B cell (primary cell): ENCODE results near the gene NINL. TPM values are rescaled to one million over a fixed set of nuclear protein-coding genes. Genes with fewer than 3 reads are reported as not detected.

Experiments
- ATAC-seq: fragments of 200-7000 bp; cut with Tn5 transposase; one replicate; pipeline ENCODE4 v1.10.0; 2021; ENCODE audit warnings: low read depth, mild to moderate bottlenecking, moderate number of reproducible peaks, moderate library complexity
- CTCF ChIA-PET: fragments of 350-600 bp; sonication (Branson Sonifier 250); formaldehyde crosslinking; loops from one replicate; lab custom pipeline; 2021; ENCODE audit warnings: antibody characterized with exemption, inconsistent platforms; lab: Charles Lee
- POLR2A ChIA-PET: fragments of 350-600 bp; sonication (Branson Sonifier 250); formaldehyde crosslinking; loops from one replicate; lab custom pipeline; 2021; ENCODE audit warnings: antibody characterized with exemption; lab: Charles Lee
- DNase-seq: peaks from one replicate; pipeline ENCODE4 v3.0.0; 2013
- H2AFZ ChIP-seq: 2 replicates; pipeline ENCODE4 v1.6.1; 2012; ENCODE audit warnings: mild to moderate bottlenecking, low read depth, low read length; ENCODE audit not compliant: insufficient read depth, poor library complexity, severe bottlenecking
- H3K27ac ChIP-seq, 2 donors: 1 replicate in 1 of 2; 2 replicates in 1 of 2; pipeline ENCODE4 v1.5.1; 2012 to 2013; ENCODE audit warnings: low read length in 2 of 2, mild to moderate bottlenecking in 2 of 2, moderate library complexity in 1 of 2
- H3K27me3 ChIP-seq, 4 experiments: fragments of 200-600 bp in 1 of 4; sonication (generic) in 1 of 4; replicated peaks in 1 of 4; 1 replicate in 2 of 4; 2 replicates in 2 of 4; pipeline versions ENCODE4 v1.6.1 to v1.7.0; 2013 to 2016; ENCODE audit warnings: low read length in 3 of 4, mild to moderate bottlenecking in 2 of 4, mixed read lengths in 1 of 4, moderate library complexity in 1 of 4; ENCODE audit not compliant: insufficient read depth in 4 of 4, control insufficient read depth in 3 of 4; ENCODE audit errors: control extremely low read depth in 1 of 4
- H3K36me3 ChIP-seq, 2 experiments: replicated peaks in 1 of 2; 1 replicate in 1 of 2; 2 replicates in 1 of 2; pipeline versions ENCODE4 v1.6.1 to v1.7.1; 2013; ENCODE audit warnings: low read length in 1 of 2; ENCODE audit not compliant: insufficient read depth in 2 of 2, control insufficient read depth in 1 of 2; ENCODE audit errors: control extremely low read depth in 1 of 2, extremely low read depth in 1 of 2
- H3K4me1 ChIP-seq, 2 donors: fragments of 200-600 bp in 1 of 2; sonication (generic) in 1 of 2; 1 replicate in 1 of 2; 2 replicates in 1 of 2; pipeline versions ENCODE4 v1.5.1 to v1.6.1; 2013 to 2017; ENCODE audit warnings: low read length in 2 of 2; ENCODE audit not compliant: control insufficient read depth in 2 of 2, insufficient read depth in 2 of 2
- H3K4me2 ChIP-seq: replicated peaks from 2 replicates; pipeline ENCODE3; 2012; ENCODE audit warnings: mild to moderate bottlenecking, low read depth, low read length; ENCODE audit not compliant: poor library complexity, severe bottlenecking
- H3K4me3 ChIP-seq, 5 experiments: fragments of 200-600 bp in 1 of 5; sonication (generic) in 1 of 5; 1 replicate in 3 of 5; 2 replicates in 2 of 5; pipeline versions ENCODE4 v1.5.1 to v1.7.0; 2011 to 2016; ENCODE audit warnings: low read length in 4 of 5, mild to moderate bottlenecking in 4 of 5, low read depth in 2 of 5, control low read depth in 1 of 5, moderate library complexity in 1 of 5; ENCODE audit not compliant: insufficient read depth in 1 of 5; ENCODE audit errors: control extremely low read depth in 1 of 5, extremely low read depth in 1 of 5
- H3K79me2 ChIP-seq: fragments of 200-600 bp; sonication (generic); one replicate; pipeline ENCODE4 v1.6.0; 2016; ENCODE audit warnings: low read length; ENCODE audit not compliant: control insufficient read depth, insufficient read depth
- H3K9ac ChIP-seq: fragments of 200-600 bp; sonication (generic); 2 replicates; pipeline ENCODE4 v1.6.1; 2017; ENCODE audit warnings: mild to moderate bottlenecking, low read length, moderate library complexity
- H3K9me3 ChIP-seq, 3 donors: one replicate each; pipeline versions ENCODE4 v1.6.1 to v1.7.1; 2013; ENCODE audit warnings: low read length in 2 of 3; ENCODE audit not compliant: control insufficient read depth in 2 of 3, insufficient read depth in 1 of 3; ENCODE audit errors: control extremely low read depth in 1 of 3
- H4K20me1 ChIP-seq: 2 replicates; pipeline ENCODE4 v1.6.0; 2012; ENCODE audit warnings: mild to moderate bottlenecking, low read length; ENCODE audit not compliant: insufficient read depth, control insufficient read depth, poor library complexity, severe bottlenecking
- H3K27ac Mint-ChIP-seq: one replicate; pipeline ENCODE4 v1.8.0; 2021; ENCODE audit warnings: mixed read lengths
- H3K27me3 Mint-ChIP-seq: one replicate; pipeline ENCODE4 v1.8.0; 2021; ENCODE audit warnings: mixed read lengths
- H3K4me1 Mint-ChIP-seq: one replicate; pipeline ENCODE4 v1.8.0; 2021; ENCODE audit warnings: mixed read lengths
- H3K4me3 Mint-ChIP-seq: one replicate; pipeline ENCODE4 v1.8.0; 2021; ENCODE audit warnings: mixed read lengths
- H3K9me3 Mint-ChIP-seq: one replicate; pipeline ENCODE4 v1.8.0; 2022; ENCODE audit warnings: mixed read lengths; ENCODE audit not compliant: insufficient read depth
- CTCF ChIP-seq: fragments of 200-600 bp; IDR thresholded peaks from one replicate; pipeline ENCODE4 v1.8.0; 2022; ENCODE audit warnings: antibody characterized with exemption, mild to moderate bottlenecking
- EZH2 ChIP-seq: IDR thresholded peaks from 2 replicates; pipeline ENCODE4 v1.6.1; 2012; ENCODE audit warnings: borderline replicate concordance, low read depth, mild to moderate bottlenecking, moderate library complexity, low read length; ENCODE audit not compliant: insufficient read depth, poor library complexity, severe bottlenecking
- WGBS: methylation state at CpG from one replicate; pipeline ENCODE4 v1.1.5; 2013; ENCODE audit warnings: missing lambda C conversion rate; ENCODE audit not compliant: insufficient coverage; 5-methylcytosine and 5-hydroxymethylcytosine counted together
- intact Hi-C: fragments of 100-400 bp; cut with micrococcal nuclease; formaldehyde crosslinking; loops from one replicate; pipeline ENCODE4 v1.10.0; 2022
- polyA plus RNA-seq: library from polyadenylated mRNA; depleted of rRNA; stranded (reverse); fragments of >200 nt; gene quantifications from 2 replicates; pipeline ENCODE4 v1.2.3, GENCODE V29; 2012
- total RNA-seq, 2 donors: library from RNA; stranded (reverse); fragments of 120-200 nt in 1 of 2; gene quantifications; 1 replicate in 1 of 2; 2 replicates in 1 of 2; pipeline versions ENCODE4 v1.2.3 to v1.2.4, GENCODE V29; 2013 to 2022

The NINL gene
- total and polyA plus RNA-seq, 2 donors (not counting 1 experiment from before 2014, with no cell fraction given) = 1.8 to 5.5 TPM

DNA sequence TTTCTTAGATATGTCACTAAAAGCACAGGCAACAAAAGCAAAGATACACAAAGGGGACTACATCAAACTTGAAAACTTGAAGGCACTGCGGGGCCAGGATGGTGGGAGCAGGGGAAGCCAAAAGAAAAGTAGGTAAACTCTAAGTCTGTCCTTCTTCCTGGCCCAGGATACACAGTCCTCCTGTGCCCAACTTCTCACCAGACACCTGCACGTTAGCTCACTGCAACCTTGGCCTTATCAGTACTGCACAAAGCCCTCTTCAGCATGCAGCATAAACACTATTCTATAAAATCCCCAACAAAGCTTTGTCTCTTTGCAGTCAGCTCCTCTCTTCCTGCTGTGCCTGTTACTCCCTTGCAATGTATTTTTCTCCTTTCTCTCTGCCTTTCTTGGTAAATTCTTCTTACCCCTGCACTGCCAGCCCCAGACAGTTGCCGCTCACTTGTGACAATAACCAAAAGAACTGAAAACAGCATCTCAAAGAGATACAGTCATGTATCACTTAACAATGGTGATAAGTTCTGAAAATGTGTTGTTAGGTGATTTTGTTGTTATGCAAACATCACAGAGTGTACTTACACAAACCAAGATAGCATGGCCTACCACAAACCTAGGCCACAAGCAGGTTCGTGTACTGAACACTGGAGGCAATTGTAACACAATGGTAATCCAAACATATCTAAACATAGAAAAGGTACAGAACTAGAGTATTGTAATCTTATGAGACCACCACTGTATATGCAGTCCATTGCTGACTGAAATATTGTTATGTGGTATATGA is 51.2 kb downstream of the NINL start:
- CTCF ChIA-PET = no interaction called here
- H3K4me2 ChIP-seq = no peak overlapping the region

More for the DNA sequence above, 51.2 kb downstream of the NINL start:
- Histone ChIP-seq H3K27me3 (no peaks in the 10 kb centered on the region), H4K20me1 (no peaks in the 10 kb centered on the region), H3K36me3 (no peaks in the 10 kb centered on the region), H3K9me3 (peaks cover 0 to 10% (median 0%) of the 10 kb centered on the region in 3 donors), H3K27ac (no peak overlapping the region), H3K9ac (no peak overlapping the region), H2AFZ (no peak overlapping the region), H3K4me1 (no peaks in the 10 kb centered on the region), H3K4me3 (no peak overlapping the region), H3K79me2 (no peaks in the 10 kb centered on the region)
- 85% methylated on average over 2 of the region's 4 CpGs for WGBS
- no peak overlapping the region for H3K27ac Mint-ChIP-seq
- no peaks in the 10 kb centered on the region for H3K27me3 Mint-ChIP-seq
- ATAC-seq (no peak), DNase-seq (no peak)
- H3K4me1 Mint-ChIP-seq = peaks cover 3% of the 10 kb centered on the region
- no peaks in the 10 kb centered on the region for H3K9me3 Mint-ChIP-seq
- intact Hi-C loops = no loop called here
- TF ChIP-seq EZH2 (no peak), CTCF (no peak)
- POLR2A ChIA-PET = no interaction called here
- H3K4me3 Mint-ChIP-seq = no peak overlapping the region
